Suprapubic skin (tissue), 3 donors: ENCODE measurements around the gene RASSF8.

Experiments used
- POLR2A ChIP-seq, 2 donors: fragments of 450-650 bp; IDR thresholded peaks; one replicate each; pipeline ENCODE4 v1.6.1; 2017; ENCODE audit warnings: antibody characterized with exemption in 2 of 2, mild to moderate bottlenecking in 2 of 2, moderate library complexity in 2 of 2
- TF ChIP-seq, protein P1 (sequence below), 2 donors: fragments of 200-600 bp in 1 of 2; fragments of 450-650 bp in 1 of 2; sonication (generic) in 1 of 2; IDR thresholded peaks; one replicate each; pipeline ENCODE4 v1.5.1; 2016 to 2019; ENCODE audit warnings: antibody characterized with exemption in 2 of 2, mild to moderate bottlenecking in 1 of 2, moderate library complexity in 1 of 2

DNA sequence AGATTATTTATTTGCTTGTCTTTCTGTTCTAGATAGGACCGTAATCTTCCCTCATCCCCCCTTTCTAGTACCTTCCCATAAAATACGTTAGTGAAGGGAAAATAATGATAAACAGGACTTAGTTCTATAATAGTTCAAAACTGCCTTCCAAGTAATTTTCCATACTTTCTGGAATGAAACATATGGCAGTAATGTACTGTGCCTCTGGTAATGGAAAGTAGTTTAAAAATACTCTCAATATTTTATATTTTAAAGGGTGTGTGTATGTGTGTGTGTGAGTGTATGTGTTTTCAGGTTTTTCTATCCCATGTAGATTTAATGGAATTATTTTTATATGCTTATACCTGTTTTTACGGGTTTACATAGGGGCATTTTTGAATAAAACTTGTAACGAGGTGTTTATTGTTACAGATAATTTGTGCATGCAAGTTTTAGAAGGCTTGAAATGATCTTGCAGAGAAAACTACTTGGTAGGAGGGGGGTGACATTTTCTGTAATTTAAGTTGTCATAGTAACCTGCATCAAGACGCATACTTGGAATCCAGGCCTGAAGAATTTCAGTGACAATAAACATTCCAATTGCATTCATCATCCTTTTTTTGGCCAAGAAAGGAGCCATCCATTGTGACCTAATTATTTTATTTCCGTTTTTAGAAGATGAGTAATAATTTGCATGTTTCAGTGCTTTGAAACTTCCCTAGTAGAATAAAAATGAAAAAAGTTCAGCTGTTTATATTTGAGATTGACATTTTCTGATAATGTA is 38.9 kb downstream of the RASSF8 start:
- TF ChIP-seq, protein P1, sequence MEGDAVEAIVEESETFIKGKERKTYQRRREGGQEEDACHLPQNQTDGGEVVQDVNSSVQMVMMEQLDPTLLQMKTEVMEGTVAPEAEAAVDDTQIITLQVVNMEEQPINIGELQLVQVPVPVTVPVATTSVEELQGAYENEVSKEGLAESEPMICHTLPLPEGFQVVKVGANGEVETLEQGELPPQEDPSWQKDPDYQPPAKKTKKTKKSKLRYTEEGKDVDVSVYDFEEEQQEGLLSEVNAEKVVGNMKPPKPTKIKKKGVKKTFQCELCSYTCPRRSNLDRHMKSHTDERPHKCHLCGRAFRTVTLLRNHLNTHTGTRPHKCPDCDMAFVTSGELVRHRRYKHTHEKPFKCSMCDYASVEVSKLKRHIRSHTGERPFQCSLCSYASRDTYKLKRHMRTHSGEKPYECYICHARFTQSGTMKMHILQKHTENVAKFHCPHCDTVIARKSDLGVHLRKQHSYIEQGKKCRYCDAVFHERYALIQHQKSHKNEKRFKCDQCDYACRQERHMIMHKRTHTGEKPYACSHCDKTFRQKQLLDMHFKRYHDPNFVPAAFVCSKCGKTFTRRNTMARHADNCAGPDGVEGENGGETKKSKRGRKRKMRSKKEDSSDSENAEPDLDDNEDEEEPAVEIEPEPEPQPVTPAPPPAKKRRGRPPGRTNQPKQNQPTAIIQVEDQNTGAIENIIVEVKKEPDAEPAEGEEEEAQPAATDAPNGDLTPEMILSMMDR (IDR thresholded peaks at IDR 0.05): no peak
- no peak for TF ChIP-seq POLR2A (IDR thresholded peaks at IDR 0.05)
